Measurements from ENCODE around the gene TBC1D19.

Gene TBC1D19

DNA sequence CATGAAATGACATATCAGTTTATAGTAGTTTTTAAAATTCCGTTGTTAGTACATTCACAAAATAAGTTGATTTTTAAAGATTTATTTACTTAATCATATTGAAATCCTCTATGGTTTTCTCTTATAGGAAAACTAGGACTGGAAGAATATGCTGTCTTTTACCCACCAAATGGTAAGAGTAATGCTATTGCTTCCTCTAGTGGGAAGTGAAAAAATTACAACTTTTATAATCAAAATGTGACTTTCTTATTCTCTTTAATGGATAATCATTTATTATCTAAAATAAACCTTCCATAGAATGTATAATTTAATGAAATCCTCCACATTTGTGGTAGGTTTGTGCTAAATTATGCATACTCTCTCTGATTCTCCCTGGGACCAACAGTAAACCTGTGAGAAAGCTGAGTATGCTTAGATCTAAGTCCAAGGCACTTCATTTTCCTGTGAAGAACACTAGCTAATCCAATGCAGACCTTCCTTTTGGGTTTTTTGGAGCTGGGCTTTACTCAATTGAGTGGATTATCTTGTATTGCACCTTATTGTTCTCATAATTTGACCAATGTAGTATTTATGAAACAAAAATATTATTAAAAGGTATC is 136.2 kb downstream of the TBC1D19 start:
- Histone ChIP-seq H3K27me3 (ENCODE audit: insufficient read depth, low read depth, severe bottlenecking) (no peaks in the 10 kb centered on the region), H3K36me3 (no peaks in the 10 kb centered on the region), H3K9me3 (ENCODE audit: severe bottlenecking) (no peaks in the 10 kb centered on the region), H3K27ac (no peak overlapping the region), H3K4me3 (ENCODE audit: low read depth, low read length) (no peak overlapping the region)
- DNase-seq = no peak
- TF ChIP-seq, protein P1, sequence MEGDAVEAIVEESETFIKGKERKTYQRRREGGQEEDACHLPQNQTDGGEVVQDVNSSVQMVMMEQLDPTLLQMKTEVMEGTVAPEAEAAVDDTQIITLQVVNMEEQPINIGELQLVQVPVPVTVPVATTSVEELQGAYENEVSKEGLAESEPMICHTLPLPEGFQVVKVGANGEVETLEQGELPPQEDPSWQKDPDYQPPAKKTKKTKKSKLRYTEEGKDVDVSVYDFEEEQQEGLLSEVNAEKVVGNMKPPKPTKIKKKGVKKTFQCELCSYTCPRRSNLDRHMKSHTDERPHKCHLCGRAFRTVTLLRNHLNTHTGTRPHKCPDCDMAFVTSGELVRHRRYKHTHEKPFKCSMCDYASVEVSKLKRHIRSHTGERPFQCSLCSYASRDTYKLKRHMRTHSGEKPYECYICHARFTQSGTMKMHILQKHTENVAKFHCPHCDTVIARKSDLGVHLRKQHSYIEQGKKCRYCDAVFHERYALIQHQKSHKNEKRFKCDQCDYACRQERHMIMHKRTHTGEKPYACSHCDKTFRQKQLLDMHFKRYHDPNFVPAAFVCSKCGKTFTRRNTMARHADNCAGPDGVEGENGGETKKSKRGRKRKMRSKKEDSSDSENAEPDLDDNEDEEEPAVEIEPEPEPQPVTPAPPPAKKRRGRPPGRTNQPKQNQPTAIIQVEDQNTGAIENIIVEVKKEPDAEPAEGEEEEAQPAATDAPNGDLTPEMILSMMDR (IDR thresholded peaks at IDR 0.05; ENCODE audit: low read depth, low read length) = no peak

DNA sequence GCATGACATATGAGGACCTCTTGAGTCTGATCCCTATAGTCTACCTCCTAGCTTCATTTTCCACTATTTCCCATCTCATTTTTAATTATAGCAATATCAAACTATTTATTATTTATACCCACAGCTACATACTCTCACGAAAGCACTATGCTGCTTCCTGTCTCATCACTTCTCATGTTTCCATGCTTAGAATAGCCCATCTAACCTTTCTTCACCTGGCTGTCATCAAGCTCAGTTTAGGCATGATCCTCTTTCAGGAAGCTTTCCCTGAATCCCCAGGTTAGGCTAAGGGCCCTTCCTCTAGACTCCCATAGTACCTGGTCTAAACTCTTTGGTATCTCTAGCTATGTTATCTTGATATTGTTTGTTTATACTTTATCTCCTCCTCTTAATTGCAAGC is 137.8 kb downstream of the TBC1D19 start:
- no peak for DNase-seq
- Histone ChIP-seq H3K9me3 (ENCODE audit: severe bottlenecking) (no peaks in the 10 kb centered on the region), H3K36me3 (no peaks in the 10 kb centered on the region), H3K27me3 (ENCODE audit: insufficient read depth, low read depth, severe bottlenecking) (no peaks in the 10 kb centered on the region), H3K4me3 (ENCODE audit: low read depth, low read length) (no peak overlapping the region), H3K27ac (no peak overlapping the region)
- TF ChIP-seq, protein P1 (IDR thresholded peaks at IDR 0.05; ENCODE audit: low read depth, low read length) = no peak

DNA sequence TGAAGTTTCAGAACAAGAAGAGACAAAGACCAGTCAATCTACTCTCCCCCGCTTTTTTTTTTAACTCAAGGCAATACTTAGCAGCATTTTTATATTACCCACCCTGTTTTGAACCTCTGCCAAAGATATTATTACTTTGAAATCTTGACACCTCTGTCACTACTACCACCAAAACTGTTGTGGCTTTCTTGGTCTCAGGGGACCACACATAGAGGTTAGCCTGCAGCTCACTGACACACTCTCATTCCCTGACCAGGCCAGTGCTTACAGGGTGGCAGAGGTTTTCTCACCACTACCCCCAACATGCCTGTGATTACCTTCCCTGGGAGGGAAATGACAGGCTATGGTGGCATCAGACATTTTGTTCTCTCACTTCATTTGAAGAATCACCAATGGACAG is 139.3 kb downstream of the TBC1D19 start:
- H3K27ac ChIP-seq = no peak overlapping the region
- H3K9me3 ChIP-seq (ENCODE audit: severe bottlenecking) = no peaks in the 10 kb centered on the region
- H3K27me3 ChIP-seq (ENCODE audit: insufficient read depth, low read depth, severe bottlenecking) = no peaks in the 10 kb centered on the region
- TF ChIP-seq, protein P1 (IDR thresholded peaks at IDR 0.05; ENCODE audit: low read depth, low read length) = no peak
- no peak for DNase-seq
- no peaks in the 10 kb centered on the region for H3K36me3 ChIP-seq
- no peak overlapping the region for H3K4me3 ChIP-seq (ENCODE audit: low read depth, low read length)

DNA sequence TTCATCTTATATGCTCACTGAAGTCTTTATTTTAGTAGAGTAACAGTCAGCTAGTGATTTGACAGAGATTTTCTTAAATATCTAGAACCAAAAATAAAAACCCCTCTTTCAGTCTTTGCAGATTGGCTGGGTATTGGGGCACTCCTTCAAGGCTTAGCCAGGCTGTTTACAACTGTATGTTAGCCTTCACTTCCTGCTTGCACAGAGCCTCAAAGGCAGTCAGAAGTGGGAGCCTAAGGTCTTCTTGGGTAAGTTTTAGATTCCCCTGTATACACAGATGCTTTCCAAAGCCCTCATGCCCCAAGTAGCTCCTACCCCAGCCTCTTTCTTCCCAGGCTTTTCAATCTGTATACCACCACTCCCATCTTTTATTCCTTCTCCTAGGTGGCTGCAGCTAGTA is 140.7 kb downstream of the TBC1D19 start:
- Histone ChIP-seq H3K27me3 (ENCODE audit: insufficient read depth, low read depth, severe bottlenecking) (no peaks in the 10 kb centered on the region), H3K27ac (no peak overlapping the region), H3K9me3 (ENCODE audit: severe bottlenecking) (no peaks in the 10 kb centered on the region), H3K36me3 (no peaks in the 10 kb centered on the region), H3K4me3 (ENCODE audit: low read depth, low read length) (no peak overlapping the region)
- TF ChIP-seq, protein P1 (IDR thresholded peaks at IDR 0.05; ENCODE audit: low read depth, low read length) = no peak
- no peak for DNase-seq

DNA sequence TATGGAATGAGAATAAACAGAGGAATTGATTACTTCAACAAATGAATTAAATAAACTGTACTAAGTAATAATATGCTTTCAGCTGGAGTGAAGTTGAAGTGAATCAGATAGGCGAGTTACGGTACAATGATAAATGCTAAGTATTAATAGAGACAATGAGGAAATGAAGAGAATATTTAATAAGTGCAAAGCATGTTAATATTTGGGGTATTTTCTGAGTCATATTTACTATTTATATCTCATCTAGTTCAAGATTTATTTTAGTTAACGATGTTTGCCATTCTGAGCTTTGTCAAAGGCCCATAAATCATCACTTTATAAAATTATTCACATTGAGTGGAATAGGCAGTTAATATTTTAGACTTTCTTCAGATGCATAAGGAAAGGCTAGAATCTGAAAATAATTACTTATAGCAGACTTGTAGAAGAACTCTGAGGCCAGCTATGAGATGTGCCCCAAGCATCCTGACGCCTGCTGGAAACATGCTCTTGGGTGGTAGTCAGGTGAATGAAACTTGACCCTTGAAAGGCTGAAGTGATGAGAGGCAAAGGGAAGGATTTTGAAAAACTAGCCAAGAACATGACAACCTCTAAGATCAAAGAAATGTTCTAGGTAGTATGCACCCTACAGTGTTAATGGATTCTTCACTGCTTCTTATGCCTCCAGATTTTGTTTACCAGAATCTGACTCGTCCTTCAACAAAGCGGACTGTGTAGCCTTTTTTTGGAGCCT is 142.9 kb downstream of the TBC1D19 start:
- Histone ChIP-seq H3K9me3 (ENCODE audit: severe bottlenecking) (no peaks in the 10 kb centered on the region), H3K27ac (no peak overlapping the region), H3K27me3 (ENCODE audit: insufficient read depth, low read depth, severe bottlenecking) (no peaks in the 10 kb centered on the region), H3K36me3 (no peaks in the 10 kb centered on the region), H3K4me3 (ENCODE audit: low read depth, low read length) (no peak overlapping the region)
- no peak for DNase-seq
- TF ChIP-seq, protein P1 (IDR thresholded peaks at IDR 0.05; ENCODE audit: low read depth, low read length) = no peak

Data from WERI-Rb-1 (cell line).